IMR-90 (cell line): ENCODE data around the gene TBC1D22A. TPM values are rescaled to one million over a fixed set of nuclear protein-coding genes. Genes with fewer than 3 reads are reported as not detected.

Experiments used
- ATAC-seq: fragments of 200-7000 bp; cut with Tn5 transposase; 2 replicates; pipeline ENCODE4 v1.9.1; 2020; ENCODE audit warnings: low read depth, mild to moderate bottlenecking, moderate library complexity
- BruUV-seq: library from RNA; stranded (reverse); fragments of 400-500 nt; replicated peaks from 2 replicates; lab custom pipeline; 2021; lab: Mats Ljungman, UMichigan
- CTCF ChIA-PET: fragments of 300-600 bp; formaldehyde crosslinking; extraction: SDS; loops from one replicate; lab custom pipeline; 2021; ENCODE audit warnings: antibody characterized with exemption; lab: Yijun Ruan, JAX
- POLR2A ChIA-PET: fragments of 300-600 bp; sonication (Branson Sonifier 250); formaldehyde crosslinking; loops from one replicate; lab custom pipeline; 2022; ENCODE audit warnings: antibody characterized with exemption; ENCODE audit not compliant: unreplicated experiment; lab: Charles Lee
- DNase-seq: peaks from one replicate; pipeline ENCODE4 v3.0.0; 2013
- H2AFZ ChIP-seq: replicated peaks from 2 replicates; pipeline ENCODE3; 2013; ENCODE audit warnings: low read length, mild to moderate bottlenecking; ENCODE audit not compliant: poor library complexity
- H2AK5ac ChIP-seq: 2 replicates; pipeline ENCODE4 v1.6.1; 2013; ENCODE audit warnings: low read depth, low read length, inconsistent platforms
- H2AK9ac ChIP-seq: replicated peaks from 2 replicates; pipeline ENCODE3; 2013; ENCODE audit warnings: mild to moderate bottlenecking, low read depth, low read length, moderate library complexity; ENCODE audit not compliant: poor library complexity
- H2BK120ac ChIP-seq: 2 replicates; pipeline ENCODE4 v1.6.1; 2013; ENCODE audit warnings: low read depth, low read length, inconsistent platforms
- H2BK15ac ChIP-seq: 3 replicates; pipeline ENCODE4 v1.6.1; 2013; ENCODE audit warnings: low read depth, low read length, inconsistent platforms
- H2BK20ac ChIP-seq: 2 replicates; pipeline ENCODE4 v1.6.1; 2013; ENCODE audit warnings: low read depth, mild to moderate bottlenecking, inconsistent platforms, low read length, moderate library complexity
- H2BK5ac ChIP-seq: 2 replicates; pipeline ENCODE4 v1.6.1; 2013; ENCODE audit warnings: mild to moderate bottlenecking, low read depth, low read length, inconsistent platforms; ENCODE audit not compliant: poor library complexity, severe bottlenecking
- H3K14ac ChIP-seq: replicated peaks from 2 replicates; pipeline ENCODE4 v1.6.1; 2013; ENCODE audit warnings: low read depth, low read length, inconsistent platforms
- H3K18ac ChIP-seq: 2 replicates; pipeline ENCODE4 v1.6.1; 2013; ENCODE audit warnings: low read depth, low read length, control low read depth
- H3K23ac ChIP-seq: 2 replicates; pipeline ENCODE4 v1.6.1; 2013; ENCODE audit warnings: low read depth, low read length, inconsistent platforms
- H3K27ac ChIP-seq: 2 replicates; pipeline ENCODE4 v1.5.1; 2013; ENCODE audit warnings: mild to moderate bottlenecking, control low read depth, low read length; ENCODE audit not compliant: insufficient read depth
- H3K27me3 ChIP-seq: 2 replicates; pipeline ENCODE4 v1.6.1; 2013; ENCODE audit warnings: low read length; ENCODE audit not compliant: control insufficient read depth, insufficient read depth
- H3K36me3 ChIP-seq: 2 replicates; pipeline ENCODE4 v1.6.1; 2013; ENCODE audit warnings: low read length, mixed read lengths; ENCODE audit not compliant: control insufficient read depth, insufficient read depth
- H3K4ac ChIP-seq: 2 replicates; pipeline ENCODE4 v1.6.1; 2013; ENCODE audit warnings: low read depth, low read length, inconsistent platforms
- H3K4me1 ChIP-seq: 2 replicates; pipeline ENCODE4 v1.6.1; 2013; ENCODE audit warnings: low read length, mixed read lengths; ENCODE audit not compliant: control insufficient read depth, insufficient read depth
- H3K4me2 ChIP-seq: 2 replicates; pipeline ENCODE4 v1.6.1; 2013; ENCODE audit warnings: low read depth, mild to moderate bottlenecking, control low read depth, low read length, moderate library complexity
- H3K4me3 ChIP-seq: 2 replicates; pipeline ENCODE4 v1.5.1; 2013; ENCODE audit warnings: low read depth, mild to moderate bottlenecking, control low read depth, low read length, moderate library complexity; ENCODE audit not compliant: insufficient read depth
- H3K56ac ChIP-seq: 2 replicates; pipeline ENCODE4 v1.6.1; 2013; ENCODE audit warnings: low read length, inconsistent platforms; ENCODE audit not compliant: insufficient read depth; ENCODE audit errors: extremely low read depth
- H3K79me1 ChIP-seq, 2 experiments: 2 replicates each; pipeline ENCODE4 v1.6.1; 2013; ENCODE audit warnings: low read length in 2 of 2, inconsistent platforms in 1 of 2, low read depth in 1 of 2
- H3K9ac ChIP-seq: 2 replicates; pipeline ENCODE4 v1.6.1; 2013; ENCODE audit warnings: low read depth, low read length, control low read depth
- H3K9me1 ChIP-seq: 2 replicates; pipeline ENCODE4 v1.6.1; 2013; ENCODE audit warnings: low read length, inconsistent platforms; ENCODE audit not compliant: insufficient read depth
- H3K9me3 ChIP-seq: 2 replicates; pipeline ENCODE4 v1.6.1; 2013; ENCODE audit warnings: low read length; ENCODE audit not compliant: control insufficient read depth, insufficient read depth
- H4K20me1 ChIP-seq: 2 replicates; pipeline ENCODE4 v1.6.1; 2013; ENCODE audit warnings: low read length, inconsistent platforms; ENCODE audit not compliant: insufficient read depth
- H4K5ac ChIP-seq: 2 replicates; pipeline ENCODE4 v1.6.1; 2013; ENCODE audit warnings: mild to moderate bottlenecking, low read depth, low read length, control low read depth
- H4K8ac ChIP-seq, 2 experiments: 2 replicates each; pipeline ENCODE4 v1.6.1; 2013; ENCODE audit warnings: low read depth in 2 of 2, low read length in 2 of 2, control low read depth in 1 of 2, inconsistent platforms in 1 of 2
- H4K91ac ChIP-seq: 2 replicates; pipeline ENCODE4 v1.6.1; 2013; ENCODE audit warnings: low read depth, low read length, inconsistent platforms; ENCODE audit not compliant: insufficient read depth
- BHLHE40 ChIP-seq: fragments of 150-350 bp; IDR thresholded peaks from 2 replicates; pipeline ENCODE4 v1.6.1; 2016; ENCODE audit warnings: mild to moderate bottlenecking, low read depth, low read length
- NFE2L2 ChIP-seq: fragments of 150-350 bp; IDR thresholded peaks from 2 replicates; pipeline ENCODE4 v1.6.1; 2016; ENCODE audit warnings: low read depth, mild to moderate bottlenecking, low read length
- WGBS, 2 experiments: methylation state at CpG; one replicate each; pipeline versions ENCODE4 v1.1.5 to v1.1.7; 2013; ENCODE audit warnings: missing lambda C conversion rate in 2 of 2; ENCODE audit not compliant: insufficient read length in 1 of 2; ENCODE audit errors: extremely low coverage in 2 of 2; 5-methylcytosine and 5-hydroxymethylcytosine counted together
- dilution Hi-C: fragments of 300-500 bp; cut with HindIII; formaldehyde crosslinking; loops from one replicate; pipeline ENCODE4 v1.14.3; 2018; ENCODE audit warnings: low sequenced_read_pairs; ENCODE audit not compliant: unreplicated experiment
- in situ Hi-C: fragments of 300-500 bp; cut with MboI; formaldehyde crosslinking; loops from 3 replicates; pipeline ENCODE4 v1.14.3; 2019; ENCODE audit warnings: low sequenced_read_pairs, inconsistent platforms, mixed read lengths
- intact Hi-C: fragments of 100-400 bp; cut with micrococcal nuclease; formaldehyde crosslinking; loops from 2 replicates; pipeline ENCODE4 v1.10.0; 2022
- polyA plus RNA-seq, 3 experiments: library from polyadenylated mRNA; depleted of rRNA; stranded (reverse); fragments of >200 nt; gene quantifications; 2 replicates each; pipeline ENCODE4 v1.2.3, GENCODE V29; 2012; ENCODE audit warnings: low replicate concordance in 1 of 3
- total RNA-seq: library from RNA; depleted of rRNA; stranded (reverse); fragments of >200 nt; gene quantifications from 2 replicates; pipeline ENCODE4 v1.2.3, GENCODE V29; 2012

Gene TBC1D22A
- total and polyA plus RNA-seq, 2 of the 4 experiments (the other 2 are of a cell fraction): 9.0 to 16.7 TPM

DNA sequence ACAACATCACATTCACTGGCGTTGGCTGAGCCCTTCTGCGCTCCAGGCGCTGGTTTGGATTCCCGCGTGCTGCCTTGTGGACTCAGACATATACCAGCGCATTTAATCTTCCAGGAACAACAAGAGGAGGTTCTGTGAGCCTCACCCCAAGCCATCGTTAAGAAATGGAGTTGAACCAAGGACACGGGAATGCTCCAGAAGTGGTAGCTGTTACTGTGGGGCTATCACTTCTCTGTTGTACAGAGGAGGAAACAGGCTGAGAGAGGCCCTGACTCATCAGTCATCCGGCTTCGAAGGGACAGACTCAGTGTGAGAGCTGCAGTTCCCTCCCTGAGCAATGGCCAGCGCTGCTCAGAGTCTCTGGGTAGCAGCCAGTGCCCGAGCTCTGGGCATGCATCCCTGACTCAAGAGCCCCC, 291.3 kb downstream of the TBC1D22A start:
- Histone ChIP-seq H3K18ac (no peak overlapping the region), H3K27ac (no peak overlapping the region), H3K79me1 (no peaks in the 10 kb centered on the region; a peak in 1 of 4 replicates), H2BK120ac (no peak overlapping the region), H3K9me3 (no peaks in the 10 kb centered on the region), H3K9me1 (peaks cover 14% of the 10 kb centered on the region), H4K91ac (no peak overlapping the region), H3K4me3 (no peak overlapping the region), H2BK15ac (no peak overlapping the region), H2BK20ac (no peak overlapping the region), H3K4me2 (0 out of 2 replicates have a peak overlapping the region, but pooled peaks have one; percentile 11), H3K4ac (no peak overlapping the region), H3K9ac (no peak overlapping the region), H3K27me3 (no peaks in the 10 kb centered on the region), H4K20me1 (no peaks in the 10 kb centered on the region; the same call in 1 of the 2 replicates), H3K4me1 (peaks cover 4% of the 10 kb centered on the region), H2AFZ (no peak overlapping the region), H2AK5ac (no peak overlapping the region), H3K36me3 (no peaks in the 10 kb centered on the region; the same call in 1 of the 2 replicates), H4K5ac (no peak overlapping the region), H2AK9ac (peak overlapping the region; percentile 38), H2BK5ac (no peak overlapping the region), H3K56ac (no peak overlapping the region), H3K23ac (no peak overlapping the region), H4K8ac (no peak overlapping the region), H3K14ac (no peak overlapping the region)
- ChIA-PET POLR2A (no interaction called here), CTCF (no interaction called here)
- ATAC-seq (peak; percentile 97), DNase-seq (peak; percentile 73)
- TF ChIP-seq NFE2L2 (peak; percentile 70), BHLHE40 (no peak)
- 40% methylated on average over 1 of the region's 12 CpGs; no CpG with 5 or more reads in 1 of the 2 experiments for WGBS, 2 experiments
- no TSS peak for BruUV-seq
- dilution Hi-C loops: no loop called here
- in situ Hi-C loops: no loop called here
- intact Hi-C loops: no loop called here
